Measurements from ENCODE around the gene KLK11. TPM values are rescaled to one million over a fixed set of nuclear protein-coding genes. Genes with fewer than 3 reads are reported as not detected.

The KLK11 gene
- total RNA-seq, 1 experiment from 2014 or later, result not detected

DNA sequence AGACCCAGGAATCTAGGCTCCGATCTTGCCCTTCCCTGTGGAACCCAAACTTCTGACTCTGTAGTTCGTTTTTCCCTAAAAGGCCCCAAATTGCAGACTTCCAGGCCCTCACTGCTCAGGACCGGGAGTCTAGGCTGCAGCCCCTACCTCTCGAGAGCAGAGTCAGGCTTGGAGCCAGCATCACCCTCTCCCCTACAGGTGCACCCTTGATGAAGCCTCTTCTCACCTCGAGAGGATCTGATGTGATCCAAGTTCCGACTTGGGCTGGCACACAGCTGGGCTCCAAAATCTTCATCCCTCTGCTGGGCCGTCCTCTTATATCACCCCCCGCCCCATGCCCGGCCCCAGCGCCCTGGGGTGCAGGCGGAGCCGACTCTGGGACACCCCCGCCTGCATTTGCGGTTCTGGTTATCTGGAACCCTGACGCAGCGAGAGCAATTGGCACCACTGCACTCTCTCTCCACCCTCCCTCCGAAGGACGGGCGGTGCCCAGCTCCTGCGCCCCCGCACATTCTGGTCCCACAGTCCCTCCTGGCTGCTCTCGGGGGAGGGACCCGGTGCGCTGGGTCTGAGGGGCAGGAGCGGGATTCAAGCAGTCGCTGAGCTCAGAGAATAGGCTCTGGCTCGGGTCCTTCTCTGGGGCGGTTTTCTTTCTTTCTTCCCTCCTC is 42.7 kb downstream of the KLK11 start, which contains the start of gene KLK7:
Gene KLK7, minus strand, starts transcription at position 293 of the 668 bp plus-strand sequence. CDS start 1,518 bp downstream, outside the sequence.
- H3K4me1 ChIP-seq (replicated peaks), result no peaks in the 10 kb centered on the region
- no peaks in the 10 kb centered on the region for H3K9me3 ChIP-seq (replicated peaks)
- DNase-seq (ENCODE audit: low read depth in 1 of 2, low spot score in 2 of 2), result no peak
- no peaks in the 10 kb centered on the region for H3K36me3 ChIP-seq
- H3K4me3 ChIP-seq, result no peak within 1 kb of the TSS
- no peak within 1 kb of the TSS for H3K27ac ChIP-seq
- no peaks in the 10 kb centered on the region; the same call in none of the 2 replicates for H3K27me3 ChIP-seq (replicated peaks)

DNA sequence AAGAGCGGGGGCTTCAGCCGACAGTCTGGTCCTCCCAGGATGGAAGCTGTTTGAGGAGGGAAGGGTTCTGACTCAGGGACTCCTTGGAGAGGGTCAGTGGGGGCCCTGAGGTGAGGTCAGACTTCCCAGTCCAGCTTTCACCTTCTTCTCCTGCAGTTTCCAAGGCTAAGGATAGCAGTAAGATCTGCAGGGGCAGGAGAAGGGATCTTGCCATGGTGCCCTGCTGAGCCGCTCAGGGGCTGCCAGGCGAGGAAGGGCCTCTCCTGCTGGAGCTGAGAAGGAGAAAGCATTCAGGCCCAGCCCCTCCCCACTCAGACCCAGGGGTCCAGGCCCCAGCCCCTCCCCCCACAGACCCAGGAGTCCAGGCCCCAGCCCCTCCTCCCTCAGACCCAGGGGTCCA is 44.2 kb downstream of the KLK11 start:
- no peak for DNase-seq (ENCODE audit: low read depth in 1 of 2, low spot score in 2 of 2)
- Histone ChIP-seq H3K4me3 (no peak overlapping the region), H3K9me3 (replicated peaks) (no peaks in the 10 kb centered on the region), H3K27ac (no peak overlapping the region), H3K36me3 (no peaks in the 10 kb centered on the region), H3K27me3 (replicated peaks) (peaks cover 4% of the 10 kb centered on the region), H3K4me1 (replicated peaks) (no peaks in the 10 kb centered on the region)

GRCh38 chr19:50981587-50982146 is 44.7 kb downstream of the KLK11 start:
- H3K4me3 ChIP-seq, result no peak overlapping the region
- DNase-seq (ENCODE audit: low read depth in 1 of 2, low spot score in 2 of 2), result no peak
- H3K27me3 ChIP-seq (replicated peaks), result peaks cover 9% of the 10 kb centered on the region
- no peaks in the 10 kb centered on the region for H3K36me3 ChIP-seq
- H3K27ac ChIP-seq, result no peak overlapping the region
- H3K9me3 ChIP-seq (replicated peaks), result no peaks in the 10 kb centered on the region
- H3K4me1 ChIP-seq (replicated peaks), result no peaks in the 10 kb centered on the region

DNA sequence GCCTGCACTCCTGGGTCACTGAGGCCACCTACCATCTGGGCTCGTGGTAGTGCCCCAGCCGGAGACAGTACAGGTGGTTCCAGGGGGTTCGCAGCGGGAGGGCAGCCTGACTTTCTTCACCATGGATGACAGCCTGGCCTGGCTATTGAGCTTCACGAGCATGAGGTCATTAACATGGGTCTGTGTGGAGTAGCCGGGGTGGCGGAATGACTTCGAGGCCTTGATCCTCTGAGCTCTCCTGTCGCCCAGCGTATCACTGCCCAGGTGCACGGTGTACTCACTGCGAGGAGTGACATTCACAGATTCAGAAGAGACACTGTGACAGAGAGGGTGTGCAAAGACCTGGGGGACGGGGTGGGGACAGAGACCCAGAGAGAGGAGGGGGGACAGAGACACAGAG is 46.2 kb downstream of the KLK11 start:
- no peak overlapping the region for H3K4me3 ChIP-seq
- no peak overlapping the region for H3K27ac ChIP-seq
- H3K9me3 ChIP-seq (replicated peaks), result no peaks in the 10 kb centered on the region
- H3K4me1 ChIP-seq (replicated peaks), result no peaks in the 10 kb centered on the region
- peaks cover 10% of the 10 kb centered on the region for H3K27me3 ChIP-seq (replicated peaks)
- DNase-seq (ENCODE audit: low read depth in 1 of 2, low spot score in 2 of 2), result no peak
- H3K36me3 ChIP-seq, result no peaks in the 10 kb centered on the region

DNA sequence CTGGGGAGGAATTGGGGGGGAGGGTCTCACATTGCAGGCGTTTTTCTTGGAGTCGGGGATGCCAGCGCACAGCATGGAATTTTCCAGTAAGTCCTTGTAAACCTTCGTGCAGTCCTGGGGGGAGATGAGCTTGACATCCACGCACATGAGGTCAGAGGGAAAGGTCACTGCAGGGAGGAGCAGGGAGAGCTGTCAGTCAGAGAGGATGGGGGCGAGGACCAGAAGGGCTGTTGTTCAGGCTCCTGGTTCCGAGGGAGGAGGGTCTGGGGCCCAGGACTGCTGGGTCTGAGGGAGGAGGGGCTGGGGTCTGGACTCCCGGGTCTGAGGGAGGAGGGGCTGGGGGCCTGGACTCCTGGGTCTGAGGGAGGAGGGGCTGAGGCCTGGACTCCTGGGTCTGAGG is 46.7 kb downstream of the KLK11 start:
- no peaks in the 10 kb centered on the region for H3K4me1 ChIP-seq (replicated peaks)
- DNase-seq (ENCODE audit: low read depth in 1 of 2, low spot score in 2 of 2), result no peak
- H3K27ac ChIP-seq, result no peak overlapping the region
- H3K36me3 ChIP-seq, result no peaks in the 10 kb centered on the region
- no peak overlapping the region for H3K4me3 ChIP-seq
- peaks cover 10% of the 10 kb centered on the region for H3K27me3 ChIP-seq (replicated peaks)
- H3K9me3 ChIP-seq (replicated peaks), result no peaks in the 10 kb centered on the region

- no peaks in the 10 kb centered on the region for H3K4me1 ChIP-seq (replicated peaks)
- H3K4me3 ChIP-seq, result no peak overlapping the region
- H3K27me3 ChIP-seq (replicated peaks), result peaks cover 10% of the 10 kb centered on the region; the same call in 1 of the 2 replicates
- no peak for DNase-seq (ENCODE audit: low read depth in 1 of 2, low spot score in 2 of 2)
- no peaks in the 10 kb centered on the region for H3K36me3 ChIP-seq
- H3K27ac ChIP-seq, result no peak overlapping the region
- H3K9me3 ChIP-seq (replicated peaks), result no peaks in the 10 kb centered on the region
Measured at GRCh38 chr19:50978772-50979390, 47.5 kb downstream of the KLK11 start.

DNA sequence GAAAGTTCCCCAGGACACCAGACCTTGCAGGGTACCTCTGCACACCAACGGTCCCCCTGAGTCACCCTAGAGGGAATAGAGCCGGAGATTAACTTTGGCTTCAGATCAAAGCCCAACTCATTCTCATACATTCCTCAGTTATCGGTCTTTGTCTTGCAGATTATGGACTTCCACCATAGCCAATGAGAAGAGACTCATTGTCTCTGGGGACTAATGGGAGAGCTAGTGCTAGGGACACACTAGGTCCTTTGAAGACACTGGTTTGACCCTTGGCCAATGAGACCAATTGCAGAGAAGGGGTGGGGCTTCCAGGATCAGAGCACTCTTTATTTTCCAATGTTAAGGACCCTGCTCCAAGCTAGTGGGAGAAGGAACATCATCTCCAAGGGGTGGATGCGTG is 48.8 kb downstream of the KLK11 start:
- DNase-seq (ENCODE audit: low read depth in 1 of 2, low spot score in 2 of 2), result no peak
- no peaks in the 10 kb centered on the region for H3K36me3 ChIP-seq
- no peaks in the 10 kb centered on the region for H3K9me3 ChIP-seq (replicated peaks)
- no peak overlapping the region for H3K27ac ChIP-seq
- no peaks in the 10 kb centered on the region for H3K4me1 ChIP-seq (replicated peaks)
- H3K4me3 ChIP-seq, result no peak overlapping the region
- H3K27me3 ChIP-seq (replicated peaks), result 0 out of 2 replicates have a peak, but pooled peaks cover 10% of the 10 kb centered on the region

DNA sequence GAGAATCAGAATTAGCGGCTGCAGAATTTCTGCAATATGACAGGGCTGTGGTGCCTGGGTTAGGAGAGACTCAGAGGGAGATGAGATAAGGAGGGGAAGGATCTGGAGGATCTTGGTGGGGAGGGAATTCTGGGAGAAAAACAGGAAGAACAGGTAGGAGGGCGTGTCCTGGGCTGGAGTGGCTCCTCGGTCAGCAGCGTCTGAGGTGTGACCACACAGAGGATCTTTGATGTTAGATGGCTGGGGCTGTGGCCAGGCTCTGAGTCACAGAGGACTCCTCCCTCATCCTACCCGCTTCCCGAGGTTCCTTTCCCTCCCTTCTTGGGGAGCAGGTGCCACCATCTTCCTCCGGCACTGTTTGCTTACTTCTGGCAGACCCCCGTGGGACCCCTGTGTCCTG is 50.6 kb downstream of the KLK11 start:
- Histone ChIP-seq H3K36me3 (no peaks in the 10 kb centered on the region), H3K27ac (no peak overlapping the region), H3K4me1 (replicated peaks) (no peaks in the 10 kb centered on the region), H3K9me3 (replicated peaks) (no peaks in the 10 kb centered on the region), H3K27me3 (replicated peaks) (0 out of 2 replicates have a peak, but pooled peaks cover 10% of the 10 kb centered on the region), H3K4me3 (no peak overlapping the region)
- no peak for DNase-seq (ENCODE audit: low read depth in 1 of 2, low spot score in 2 of 2)

DNA sequence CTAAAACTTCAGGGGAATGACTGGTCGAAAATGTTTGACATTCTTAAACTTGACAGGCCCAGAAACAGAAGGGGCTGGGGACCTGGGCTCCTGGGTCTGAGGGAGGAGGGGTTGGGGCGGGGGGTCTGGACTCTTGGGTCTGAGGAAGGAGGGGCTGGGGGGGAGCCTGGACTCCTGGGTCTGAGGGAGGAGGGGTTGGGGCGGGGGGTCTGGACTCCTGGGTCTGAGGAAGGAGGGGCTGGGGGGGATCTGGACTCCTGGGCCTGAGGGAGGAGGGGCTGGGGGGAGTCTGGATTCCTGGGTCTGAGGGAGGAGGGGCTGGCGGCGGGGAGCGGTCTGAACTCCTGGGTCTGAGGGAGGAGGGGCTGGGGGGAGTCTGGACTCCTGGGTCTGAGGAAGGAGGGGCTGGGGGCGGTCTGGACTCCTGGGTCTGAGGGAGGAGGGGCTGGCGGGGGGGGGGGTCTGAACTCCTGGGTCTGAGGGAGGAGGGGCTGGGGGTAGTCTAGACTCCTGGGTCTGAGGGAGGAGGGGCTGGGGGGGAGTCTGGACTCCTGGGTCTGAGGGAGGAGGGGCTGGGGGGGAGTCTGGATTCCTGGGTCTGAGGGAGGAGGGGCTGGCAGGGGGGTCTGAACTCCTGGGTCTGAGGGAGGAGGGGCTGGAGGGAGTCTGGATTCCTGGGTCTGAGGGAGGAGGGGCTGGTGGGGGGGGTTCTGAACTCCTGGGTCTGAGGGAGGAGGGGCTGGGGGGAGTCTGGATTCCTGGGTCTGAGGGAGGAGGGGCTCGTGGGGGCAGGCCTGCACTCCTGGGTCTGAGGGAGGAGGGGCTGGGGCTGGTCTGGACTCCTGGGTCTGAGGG is 51.5 kb downstream of the KLK11 start:
- Histone ChIP-seq H3K4me1 (replicated peaks) (no peaks in the 10 kb centered on the region), H3K4me3 (no peak overlapping the region), H3K36me3 (no peaks in the 10 kb centered on the region), H3K9me3 (replicated peaks) (no peaks in the 10 kb centered on the region), H3K27me3 (replicated peaks) (0 out of 2 replicates have a peak, but pooled peaks cover 10% of the 10 kb centered on the region), H3K27ac (no peak overlapping the region)
- no peak for DNase-seq (ENCODE audit: low read depth in 1 of 2, low spot score in 2 of 2)

DNA sequence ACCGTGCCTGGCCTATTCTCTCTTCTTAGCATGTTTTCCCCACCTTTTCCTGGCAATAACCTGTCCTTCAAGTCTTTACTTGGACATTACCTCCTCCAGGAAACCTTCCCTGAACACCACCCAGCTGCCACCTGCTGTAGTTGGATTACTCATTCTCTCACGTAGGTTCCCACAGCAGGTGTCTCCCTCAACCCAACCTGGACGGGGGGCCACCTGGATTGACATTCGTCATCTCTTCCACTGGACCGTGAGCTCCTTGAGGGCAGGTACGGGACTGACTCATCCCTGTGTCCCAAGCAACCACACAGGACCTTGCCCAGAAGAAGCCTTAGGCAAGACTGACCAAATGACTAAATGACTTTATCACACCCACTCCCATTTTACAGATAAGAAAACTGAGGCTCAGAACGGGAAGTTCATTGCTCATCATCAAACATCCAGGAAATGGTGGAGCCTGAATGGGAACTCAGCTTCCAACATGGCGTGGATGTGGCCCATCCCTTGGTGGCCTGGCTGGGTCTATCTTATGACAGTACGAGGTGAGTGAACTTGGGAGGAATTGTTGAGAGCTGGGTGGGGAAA is 53.5 kb downstream of the KLK11 start:
- no peaks in the 10 kb centered on the region for H3K9me3 ChIP-seq (replicated peaks)
- DNase-seq (ENCODE audit: low read depth in 1 of 2, low spot score in 2 of 2), result no peak
- H3K27me3 ChIP-seq (replicated peaks), result peaks cover 14% of the 10 kb centered on the region; the same call in 1 of the 2 replicates
- H3K4me1 ChIP-seq (replicated peaks), result no peaks in the 10 kb centered on the region
- H3K36me3 ChIP-seq, result no peaks in the 10 kb centered on the region
- H3K4me3 ChIP-seq, result no peak overlapping the region
- no peak overlapping the region for H3K27ac ChIP-seq

Other genes starting within 250 kb of the KLK11 start
- not detected in 2 replicates for gene ACP4, start 236.2 kb downstream of the KLK11 start, total RNA-seq (2014; rRNA removed; shearing (Covaris generic))
- gene KLK1, start 202.8 kb downstream of the KLK11 start, total RNA-seq (2014; rRNA removed; shearing (Covaris generic)), result not detected in 2 replicates
- not detected in 2 replicates for gene KLK15, start 193.0 kb downstream of the KLK11 start, total RNA-seq (2014; rRNA removed; shearing (Covaris generic))
- gene KLK3, start 171.7 kb downstream of the KLK11 start, total RNA-seq (2014; rRNA removed; shearing (Covaris generic)), result not detected in 2 replicates
- not detected in 2 replicates for gene KLK2, start 153.2 kb downstream of the KLK11 start, total RNA-seq (2014; rRNA removed; shearing (Covaris generic))
- gene KLK4, start 115.2 kb downstream of the KLK11 start, total RNA-seq (2014; rRNA removed; shearing (Covaris generic)), result not detected in 2 replicates
- gene KLK5, start 73.6 kb downstream of the KLK11 start, total RNA-seq (2014; rRNA removed; shearing (Covaris generic)), result not detected in 2 replicates
- not detected in 2 replicates for gene KLK6, start 57.0 kb downstream of the KLK11 start, total RNA-seq (2014; rRNA removed; shearing (Covaris generic))
- gene KLK7, start 42.7 kb downstream of the KLK11 start, total RNA-seq (2014; rRNA removed; shearing (Covaris generic)), result not detected in 2 replicates
- gene KLK8, start 25.0 kb downstream of the KLK11 start, total RNA-seq (2014; rRNA removed; shearing (Covaris generic)), result not detected in 2 replicates
- not detected in 2 replicates for gene KLK10, start 6.9 kb downstream of the KLK11 start, total RNA-seq (2014; rRNA removed; shearing (Covaris generic))
- not detected in 2 replicates for gene KLK12, start 8.4 kb upstream of the KLK11 start, total RNA-seq (2014; rRNA removed; shearing (Covaris generic))
- not detected in 2 replicates for gene KLK13, start 38.5 kb upstream of the KLK11 start, total RNA-seq (2014; rRNA removed; shearing (Covaris generic))
- not detected in 2 replicates for gene KLK14, start 56.3 kb upstream of the KLK11 start, total RNA-seq (2014; rRNA removed; shearing (Covaris generic))
- 9.1 and 13.3 TPM in 2 replicates for gene CTU1, start 81.8 kb upstream of the KLK11 start, total RNA-seq (2014; rRNA removed; shearing (Covaris generic))
- gene SIGLEC9, start 98.3 kb upstream of the KLK11 start, total RNA-seq (2014; rRNA removed; shearing (Covaris generic)), result not detected in 2 replicates
- not detected in 2 replicates for gene SIGLEC7, start 115.7 kb upstream of the KLK11 start, total RNA-seq (2014; rRNA removed; shearing (Covaris generic))
- gene CD33, start 198.5 kb upstream of the KLK11 start, total RNA-seq (2014; rRNA removed; shearing (Covaris generic)), result not detected in 2 replicates
- gene SIGLECL1, start 224.5 kb upstream of the KLK11 start, total RNA-seq (2014; rRNA removed; shearing (Covaris generic)), result not detected in 2 replicates